Stromal cell of bone marrow (primary cell): ENCODE results near the gene FAU.

Experiments used
- DNase-seq: peaks from one replicate; pipeline ENCODE4 v3.0.0-alpha.2; 2012; ENCODE audit warnings: low read depth

Gene FAU

DNA sequence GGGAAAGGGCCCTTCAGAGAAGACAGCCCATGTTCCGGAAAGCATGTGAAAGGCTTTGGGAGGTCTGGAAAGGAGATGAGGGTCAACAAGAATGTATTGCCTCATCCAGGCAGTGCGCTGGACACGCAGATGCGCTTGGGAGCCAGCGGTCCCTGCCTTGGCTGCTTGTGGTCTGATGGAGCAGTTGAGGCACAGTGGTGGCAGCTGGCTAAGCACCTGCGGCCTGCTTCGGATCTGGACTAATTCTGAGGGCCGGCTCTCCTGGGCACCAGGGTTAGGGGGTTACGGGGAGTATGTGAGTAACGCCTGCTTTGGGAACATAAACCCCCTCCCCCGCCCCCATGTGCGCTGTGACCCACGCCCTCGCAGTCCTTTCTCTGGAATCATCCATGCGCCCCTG lies 14.9 kb downstream of the FAU start:
- DNase-seq = no peak

DNA sequence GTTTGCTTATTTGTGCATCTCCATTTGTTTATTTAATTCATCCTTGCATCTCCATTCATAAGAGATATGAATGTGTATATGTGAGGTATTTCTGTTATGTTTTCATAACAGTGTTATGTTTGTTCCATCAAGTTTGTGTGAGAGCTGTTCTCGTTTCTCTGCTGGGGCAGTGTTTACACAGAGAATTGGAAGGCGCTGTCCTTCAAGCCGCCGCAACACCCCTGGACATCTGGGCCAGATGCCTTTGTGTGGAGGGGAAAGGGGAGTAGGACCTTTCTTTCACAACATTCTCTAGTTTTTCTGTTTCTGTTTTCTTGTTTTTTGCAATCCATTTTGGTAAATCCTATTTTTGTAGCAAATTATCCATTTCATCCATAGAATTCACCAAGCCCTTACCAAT lies 17.3 kb downstream of the FAU start:
- no peak for DNase-seq

DNA sequence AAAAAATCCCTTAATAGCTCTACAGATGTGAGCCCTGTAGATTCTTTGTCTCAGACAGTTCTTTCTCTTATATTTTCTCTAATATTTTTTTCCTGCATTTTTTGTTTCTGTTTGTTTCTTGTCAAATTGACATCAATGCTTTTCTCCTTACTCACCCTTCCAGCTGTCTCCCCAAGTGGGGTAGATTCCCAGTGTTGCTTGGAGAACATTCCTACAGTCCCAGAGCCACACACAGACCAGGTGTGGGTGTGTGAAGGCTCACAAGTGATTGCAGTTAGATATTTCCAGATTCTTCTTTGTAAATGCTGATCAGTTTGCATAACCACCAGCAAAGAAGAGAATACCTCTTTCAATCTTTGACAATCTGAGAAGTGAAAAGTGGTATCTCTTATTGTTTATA lies 18.5 kb downstream of the FAU start:
- no peak for DNase-seq

DNA sequence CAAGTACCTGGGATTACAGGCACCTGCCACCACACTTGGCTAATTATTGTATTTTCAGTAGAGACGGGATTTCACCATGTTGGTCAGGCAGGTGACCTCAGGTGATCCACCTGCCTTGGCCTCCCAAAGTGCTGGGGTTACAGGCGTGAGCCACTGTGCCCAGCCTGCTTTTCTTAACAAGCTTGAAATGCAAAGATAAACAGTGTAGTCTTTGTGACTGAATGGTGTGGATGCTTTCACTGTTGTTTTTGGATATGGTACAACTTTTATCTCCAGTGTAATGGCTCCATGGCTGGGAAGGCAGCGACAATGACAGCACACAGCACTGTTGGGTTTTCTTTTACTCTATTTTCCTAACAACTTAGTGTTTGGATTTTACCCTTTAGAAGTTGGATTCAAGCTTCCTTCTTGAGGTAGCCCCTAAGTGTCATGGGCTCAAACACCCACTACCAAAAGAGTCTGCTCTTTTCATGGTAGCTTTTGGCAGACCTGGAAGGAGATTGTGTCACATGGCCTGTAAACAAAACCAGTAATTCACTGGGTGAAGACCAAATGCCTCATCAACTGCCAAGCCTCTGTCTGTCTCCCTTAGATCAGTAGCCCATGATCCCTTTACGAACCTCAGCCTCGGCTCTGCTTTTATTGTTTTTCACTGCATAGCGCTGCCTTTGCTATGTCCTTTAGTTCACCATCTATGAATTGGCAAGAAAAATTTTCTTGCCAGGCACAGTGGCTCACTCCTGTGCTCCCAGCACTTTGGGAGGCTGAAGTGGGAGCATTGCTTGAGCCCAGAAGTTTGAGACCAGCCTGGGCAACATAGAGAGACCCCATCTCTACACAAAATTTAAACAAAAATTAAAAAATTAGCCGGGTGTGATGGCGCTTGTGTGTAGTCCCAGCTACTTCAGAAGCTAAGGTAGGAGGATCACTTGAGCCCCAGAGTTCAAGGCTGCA lies 19.5 kb downstream of the FAU start:
- DNase-seq = no peak

DNA sequence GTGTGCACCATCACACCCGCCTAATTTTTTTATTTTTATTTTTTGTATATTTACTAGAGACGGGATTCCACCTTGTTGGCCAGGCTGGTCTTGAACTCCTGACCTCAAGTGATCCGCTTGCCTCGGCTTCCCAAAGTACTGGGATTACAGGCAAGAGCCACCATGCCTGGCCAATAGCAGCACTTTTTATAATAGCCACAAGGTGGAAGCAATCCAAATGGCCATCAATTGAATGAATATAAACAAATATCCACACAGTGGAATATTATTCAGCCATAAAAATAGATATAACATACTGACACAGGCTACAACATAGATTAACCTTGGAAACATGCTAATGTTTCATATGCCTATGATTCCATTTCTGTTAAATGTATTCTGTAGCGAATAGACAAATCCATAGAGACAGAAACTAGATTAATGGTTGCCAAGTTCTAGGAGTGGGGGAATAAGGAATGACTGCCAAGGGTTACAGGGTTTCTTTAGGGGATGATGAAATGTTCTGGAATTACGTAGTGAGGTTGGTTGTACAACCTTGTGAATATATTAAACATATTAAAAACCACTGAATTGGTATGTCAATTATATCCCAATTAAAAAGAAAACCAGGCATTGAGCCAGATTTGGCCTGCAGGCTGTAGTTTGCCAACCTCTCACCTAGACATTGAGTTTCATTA lies 21.1 kb downstream of the FAU start:
- DNase-seq = no peak

DNA sequence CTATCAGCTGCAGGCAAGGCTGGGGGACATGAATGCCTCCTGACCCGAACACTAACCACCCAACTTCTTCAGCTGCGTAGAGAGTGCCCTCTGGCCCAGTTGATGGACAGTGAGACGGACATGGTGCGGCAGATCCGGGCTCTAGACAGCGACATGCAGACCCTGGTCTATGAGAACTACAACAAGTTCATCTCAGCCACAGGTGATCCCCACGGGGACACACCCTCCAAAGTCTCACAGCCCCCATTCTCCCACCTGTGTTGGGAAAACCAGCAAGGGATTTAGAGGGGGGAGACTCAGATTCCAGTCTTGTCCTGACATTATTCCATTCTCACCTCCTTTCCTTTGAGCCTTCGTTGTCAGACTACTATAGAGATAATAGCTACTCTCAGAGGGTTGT lies 25.0 kb downstream of the FAU start:
- DNase-seq = no peak

DNA sequence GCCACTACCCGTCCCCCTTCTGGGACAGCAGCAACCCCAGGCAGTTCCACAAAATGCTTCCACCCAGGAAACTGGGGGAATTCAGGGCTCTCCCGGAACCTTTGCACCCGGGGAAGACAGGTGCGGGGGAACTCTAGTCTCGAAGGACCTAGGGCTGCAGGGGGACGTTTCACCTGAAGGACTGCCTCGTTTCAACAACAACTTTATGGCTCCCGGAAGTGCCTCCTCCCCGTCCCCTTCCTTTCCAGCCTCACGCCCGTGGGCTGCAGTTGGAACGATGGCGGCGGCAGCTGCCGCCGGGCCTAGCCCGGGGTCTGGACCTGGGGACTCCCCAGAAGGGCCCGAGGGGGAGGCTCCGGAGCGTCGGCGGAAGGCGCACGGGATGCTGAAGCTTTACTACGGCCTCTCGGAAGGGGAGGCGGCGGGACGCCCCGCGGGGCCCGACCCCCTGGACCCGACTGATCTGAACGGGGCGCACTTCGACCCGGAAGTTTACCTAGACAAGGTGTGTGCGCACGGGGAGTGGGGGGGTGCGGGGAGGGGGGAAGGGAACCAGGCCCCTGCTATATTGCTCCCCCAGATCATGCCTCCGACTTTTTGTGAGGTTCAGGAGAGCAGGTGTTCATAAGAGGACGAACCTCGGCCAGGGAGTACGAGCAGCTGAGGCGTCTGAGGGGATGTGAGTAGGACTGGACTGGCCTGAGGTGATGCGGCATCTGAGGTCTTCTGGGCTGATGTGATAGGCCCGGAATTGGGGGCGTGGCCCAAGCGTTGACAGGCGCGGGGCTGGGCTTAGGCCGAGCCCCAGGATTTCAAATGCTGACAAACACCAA lies 25.7 kb downstream of the FAU start, which contains the start of gene VPS51:
Gene VPS51, plus strand, starts transcription at position 241 of the 833 bp plus-strand sequence. Its CDS starts 37 bp downstream, at position 278.
- peak; percentile 78 for DNase-seq

DNA sequence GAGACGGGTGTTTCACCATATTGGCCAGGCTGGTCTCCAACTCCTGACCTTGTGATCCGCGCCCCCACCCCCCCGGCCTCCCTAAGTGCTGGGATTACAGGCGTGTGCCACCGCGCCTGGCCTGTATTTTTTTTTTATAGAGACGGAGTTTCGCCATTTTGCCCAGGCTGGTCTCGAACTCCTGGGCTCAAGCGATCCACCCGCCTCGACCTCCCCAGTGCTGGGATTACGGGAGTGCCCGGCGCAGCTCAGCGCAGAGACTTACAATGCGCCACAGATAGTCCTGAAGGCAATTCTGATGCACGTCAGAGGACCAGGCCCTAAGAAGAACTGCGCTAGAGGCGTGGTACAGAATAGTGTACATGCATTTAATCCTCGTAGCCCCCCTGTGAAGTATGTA lies 26.5 kb downstream of the FAU start:
- DNase-seq = no peak

DNA sequence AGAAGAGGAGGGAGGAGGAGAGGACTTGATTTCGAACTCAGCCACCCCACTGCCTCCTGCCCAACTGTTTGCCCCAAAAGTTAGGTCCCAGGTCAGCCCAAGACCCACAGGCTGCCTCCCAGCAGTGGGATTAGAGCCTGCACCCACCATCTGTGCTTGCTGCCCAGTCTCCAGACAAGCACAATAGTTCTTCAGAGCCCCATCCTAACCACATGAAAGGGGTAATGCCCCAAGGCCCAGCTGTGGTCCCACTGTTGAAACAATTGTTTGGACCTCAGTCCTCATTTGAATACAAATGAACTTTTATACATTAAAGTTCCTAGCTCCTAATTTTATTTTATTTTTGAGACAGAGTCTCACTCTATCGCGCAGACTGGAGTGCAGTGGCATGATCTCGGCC lies 31.3 kb downstream of the FAU start:
- no peak for DNase-seq

DNA sequence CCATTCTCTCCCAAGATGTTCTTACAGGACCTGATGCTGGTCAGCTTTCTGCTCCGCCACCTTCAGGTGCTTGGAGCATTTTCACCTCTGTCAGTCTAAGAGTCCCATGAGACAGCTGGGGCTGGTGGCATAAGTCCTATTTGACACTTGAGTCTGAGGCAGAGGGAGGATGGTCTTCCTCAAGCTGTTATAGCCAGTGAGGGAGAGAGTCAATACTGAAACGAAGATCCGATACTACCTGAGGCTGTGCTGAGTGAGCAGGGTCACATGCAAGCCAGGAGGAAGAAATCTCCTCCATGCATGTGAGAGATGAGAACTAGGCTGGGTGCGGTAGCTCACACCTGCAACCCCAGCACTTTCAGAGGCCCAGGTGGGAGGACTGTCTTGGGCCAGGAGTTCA lies 32.3 kb downstream of the FAU start:
- DNase-seq = no peak

DNA sequence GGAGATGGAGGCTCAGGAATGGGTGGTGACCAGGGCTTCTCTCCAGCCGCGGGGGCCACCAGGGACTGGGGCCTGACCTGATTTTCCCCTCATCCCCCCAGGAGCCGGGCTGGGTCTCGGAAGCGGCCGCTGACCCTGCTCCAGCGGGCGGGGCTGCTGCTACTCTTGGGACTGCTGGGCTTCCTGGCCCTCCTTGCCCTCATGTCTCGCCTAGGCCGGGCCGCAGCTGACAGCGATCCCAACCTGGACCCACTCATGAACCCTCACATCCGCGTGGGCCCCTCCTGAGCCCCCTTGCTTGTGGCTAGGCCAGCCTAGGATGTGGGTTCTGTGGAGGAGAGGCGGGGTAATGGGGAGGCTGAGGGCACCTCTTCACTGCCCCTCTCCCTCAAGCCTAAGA lies 34.1 kb downstream of the FAU start:
- no peak for DNase-seq

DNA sequence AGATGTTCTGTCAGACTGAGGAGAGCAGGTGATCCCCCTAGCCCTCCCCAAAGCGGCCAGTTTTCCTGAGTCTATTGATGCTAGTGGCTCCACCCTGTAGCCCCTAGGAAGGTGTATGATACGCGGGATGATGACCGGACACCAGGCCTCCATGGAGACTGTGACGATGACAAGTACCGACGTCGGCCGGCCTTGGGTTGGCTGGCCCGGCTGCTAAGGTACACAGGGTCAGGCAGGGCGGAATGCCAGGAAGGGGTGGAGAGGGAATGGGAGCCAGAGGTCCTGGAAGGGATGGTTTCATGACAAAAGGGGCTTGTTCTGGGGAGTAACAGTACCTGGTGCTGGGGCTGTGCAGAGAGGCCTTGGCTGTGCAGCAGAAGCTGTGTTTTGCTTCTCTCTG lies 34.7 kb downstream of the FAU start:
- DNase-seq = no peak

DNA sequence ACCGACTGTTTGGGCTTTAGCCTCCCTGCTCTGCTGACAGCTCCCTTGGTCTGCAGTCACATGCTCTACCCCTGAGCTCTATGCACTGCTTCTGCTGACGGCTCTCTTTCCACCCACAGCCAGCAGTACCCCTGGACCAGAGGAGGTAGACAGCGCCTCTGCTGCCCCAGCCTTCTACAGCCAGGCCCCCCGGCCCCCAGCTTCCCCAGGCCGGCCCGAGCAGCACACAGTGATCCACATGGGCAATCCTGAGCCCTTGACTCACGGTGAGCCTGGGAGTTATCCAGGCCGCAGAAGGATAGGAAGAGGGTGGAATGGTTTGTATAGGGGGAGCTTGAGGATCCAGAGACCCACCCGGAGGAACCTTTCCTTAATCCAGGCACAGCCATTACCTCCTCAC lies 35.1 kb downstream of the FAU start:
- no peak for DNase-seq

DNA sequence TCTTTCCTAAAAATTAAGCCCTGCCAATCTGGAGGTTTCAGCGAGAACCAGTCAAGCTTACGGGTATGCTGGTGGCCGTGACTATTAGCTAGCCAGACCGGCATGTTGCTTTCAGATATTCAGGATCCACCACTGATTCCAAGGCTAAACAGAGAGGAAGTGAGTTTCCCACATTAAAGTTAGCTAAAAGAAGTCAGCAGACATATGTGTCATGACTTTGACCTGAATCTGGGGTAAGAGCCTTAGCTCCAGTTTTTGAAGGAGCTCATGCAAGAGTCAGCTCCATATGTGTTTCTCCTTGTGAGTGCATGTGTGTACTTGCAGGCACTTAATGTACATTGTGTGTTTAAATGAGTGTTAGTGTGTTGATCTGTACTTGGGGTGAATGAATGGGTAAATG lies 36.5 kb downstream of the FAU start:
- DNase-seq = no peak

DNA sequence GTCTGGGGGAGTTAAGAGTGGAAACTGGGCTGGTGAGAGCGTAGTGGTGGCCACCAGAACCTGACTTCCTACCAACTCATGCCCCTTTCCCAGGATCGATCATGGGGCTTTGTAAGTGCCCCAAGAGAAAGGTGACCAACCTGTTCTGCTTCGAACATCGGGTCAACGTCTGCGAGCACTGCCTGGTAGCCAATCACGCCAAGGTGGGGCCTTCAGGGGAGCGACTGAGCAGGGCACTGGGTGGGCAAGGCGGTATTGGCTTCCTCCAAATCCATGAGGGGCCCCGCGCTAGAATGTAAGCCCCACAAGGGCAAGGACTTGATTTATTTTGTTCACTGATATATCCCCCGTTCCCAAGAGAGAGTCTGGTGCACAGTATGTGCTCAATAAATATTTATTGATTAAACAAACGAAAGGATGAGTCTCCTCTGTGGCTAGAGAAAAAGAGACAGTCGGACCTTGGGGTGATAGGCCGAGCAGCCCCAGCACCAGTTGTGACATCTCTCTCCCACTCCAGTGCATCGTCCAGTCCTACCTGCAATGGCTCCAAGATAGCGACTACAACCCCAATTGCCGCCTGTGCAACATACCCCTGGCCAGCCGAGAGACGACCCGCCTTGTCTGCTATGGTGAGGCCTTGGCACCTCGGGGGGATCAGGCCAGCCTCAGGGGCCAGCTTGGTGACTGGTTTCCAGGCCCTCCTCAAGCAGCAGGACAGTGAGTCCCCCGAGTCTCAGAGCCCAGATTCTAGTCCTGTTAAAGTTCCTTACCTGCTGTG lies 37.1 kb downstream of the FAU start:
- DNase-seq = no peak

DNA sequence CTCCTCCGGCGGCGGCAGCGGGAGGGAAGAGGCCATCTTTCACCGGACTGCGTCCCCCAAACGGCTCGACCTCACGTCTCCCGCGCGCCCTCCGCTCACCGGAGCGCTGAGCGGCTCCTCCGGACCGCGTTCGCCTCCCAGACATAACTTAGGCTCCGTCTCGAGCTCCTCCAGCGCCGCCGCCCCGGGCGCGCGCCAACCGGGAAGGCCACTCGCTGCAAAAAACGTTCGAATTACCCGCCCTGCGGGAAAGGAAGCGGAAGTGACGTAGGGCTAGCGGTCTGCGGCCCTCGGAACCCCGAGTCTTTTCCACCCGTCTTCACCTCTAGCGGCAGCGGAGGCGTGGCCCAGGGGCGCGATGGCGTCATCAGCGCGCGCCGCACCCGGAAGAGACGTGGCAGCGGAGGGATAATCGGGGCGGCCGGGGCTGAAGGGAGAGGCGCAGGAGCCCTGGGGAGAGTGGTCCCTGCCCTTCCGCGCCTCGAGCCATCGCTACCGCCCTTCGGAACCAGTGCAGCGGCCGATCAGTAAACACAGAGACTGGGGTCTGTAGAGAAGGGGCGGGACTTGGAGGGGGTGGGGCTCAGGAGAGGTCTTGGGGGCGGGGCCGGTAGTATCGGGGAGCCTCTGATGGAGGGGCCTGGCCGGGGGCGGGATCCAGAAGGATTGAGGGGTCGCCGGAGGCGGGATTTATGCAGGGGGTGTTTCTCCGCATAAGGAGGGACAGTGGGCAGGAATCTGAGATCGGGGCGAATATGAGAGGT lies 37.9 kb downstream of the FAU start, which contains the start of the genes CDCA5 and ZFPL1:
Gene CDCA5, minus strand, starts transcription at position 207 of the 764 bp plus-strand sequence. Its CDS starts 62 bp downstream, at position 145.
Gene ZFPL1, plus strand, starts transcription at position 389 of the 764 bp plus-strand sequence. CDS start 477 bp downstream, outside the sequence.
- DNase-seq = peak; percentile 91

DNA sequence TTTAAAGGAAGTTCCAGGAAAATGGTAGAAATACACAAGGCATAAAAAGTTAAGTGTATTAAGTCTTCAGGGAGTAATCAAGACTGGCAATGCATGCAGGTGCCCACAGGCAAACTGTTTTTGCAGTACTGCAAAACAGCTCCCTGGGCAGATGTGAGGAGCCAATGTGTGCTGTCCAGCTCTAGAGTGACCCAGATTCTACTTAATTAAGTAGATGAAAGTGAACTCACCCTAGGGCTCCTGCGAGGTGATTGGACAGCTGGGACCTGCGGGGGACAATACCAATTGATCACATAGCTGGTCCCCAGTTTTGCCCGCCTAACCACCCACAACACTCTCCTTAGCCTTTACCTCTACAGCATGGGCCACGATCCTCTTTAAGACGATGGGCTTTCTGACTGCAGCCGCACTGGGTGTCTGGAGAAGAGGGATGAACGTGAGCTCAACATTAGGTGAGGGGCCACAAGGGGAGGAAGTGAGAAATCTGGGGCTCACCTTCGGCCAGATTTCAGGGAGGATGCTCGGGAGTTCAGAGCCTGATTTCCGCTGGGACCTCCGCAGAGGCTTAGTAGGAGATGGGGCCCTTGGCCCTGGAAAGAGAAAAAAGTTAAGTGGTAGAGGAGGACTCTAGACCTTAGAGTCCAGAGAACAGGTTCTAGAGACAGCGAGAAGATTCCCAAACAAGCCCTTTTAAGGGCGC lies 38.6 kb downstream of the FAU start:
- no peak for DNase-seq

DNA sequence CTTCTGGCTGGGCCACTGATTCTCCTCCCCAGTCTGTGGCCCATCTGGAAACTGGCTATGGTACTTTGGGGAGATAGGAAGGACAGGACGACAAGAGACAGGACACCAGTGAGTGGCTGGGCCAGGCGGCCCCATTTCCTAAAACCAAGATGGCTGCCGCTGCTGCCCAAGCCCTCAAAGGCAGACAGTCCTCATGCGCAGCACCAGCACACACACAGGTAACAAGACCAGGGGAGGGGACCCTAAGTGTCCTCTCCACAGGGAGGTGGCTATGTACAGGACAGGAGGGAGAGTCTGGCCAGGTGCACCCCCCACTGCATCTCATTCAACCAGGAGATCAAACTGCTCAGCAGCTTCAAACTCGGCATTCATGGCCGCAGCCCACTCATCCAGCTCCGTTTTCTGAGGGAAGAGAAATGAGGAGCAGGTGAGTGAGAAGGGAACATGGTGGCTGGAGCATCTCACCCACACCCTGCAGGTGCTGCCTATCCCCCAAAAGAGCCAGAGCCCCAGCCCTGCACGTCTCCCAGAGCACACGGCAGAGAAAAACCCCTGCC lies 43.1 kb downstream of the FAU start:
- no peak for DNase-seq

DNA sequence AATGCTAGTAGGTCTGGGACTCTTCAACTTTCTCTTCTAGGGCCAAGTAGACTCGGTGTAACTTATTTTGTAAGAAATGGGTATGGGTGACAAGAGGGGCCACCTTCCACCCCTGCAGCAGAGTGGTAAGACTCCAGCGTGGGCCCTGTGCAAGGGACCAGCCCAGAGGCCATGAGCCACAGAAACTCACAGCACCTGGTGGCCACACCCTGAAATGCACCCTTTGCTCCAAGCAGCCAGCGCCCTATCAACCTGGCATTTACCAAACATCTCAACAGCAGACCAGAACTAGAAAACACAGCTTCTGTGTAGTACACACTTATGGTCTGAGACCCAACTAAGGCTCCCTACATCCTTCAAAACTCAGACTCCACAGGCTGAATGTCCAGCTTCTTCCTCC lies 43.8 kb downstream of the FAU start:
- DNase-seq = no peak

DNA sequence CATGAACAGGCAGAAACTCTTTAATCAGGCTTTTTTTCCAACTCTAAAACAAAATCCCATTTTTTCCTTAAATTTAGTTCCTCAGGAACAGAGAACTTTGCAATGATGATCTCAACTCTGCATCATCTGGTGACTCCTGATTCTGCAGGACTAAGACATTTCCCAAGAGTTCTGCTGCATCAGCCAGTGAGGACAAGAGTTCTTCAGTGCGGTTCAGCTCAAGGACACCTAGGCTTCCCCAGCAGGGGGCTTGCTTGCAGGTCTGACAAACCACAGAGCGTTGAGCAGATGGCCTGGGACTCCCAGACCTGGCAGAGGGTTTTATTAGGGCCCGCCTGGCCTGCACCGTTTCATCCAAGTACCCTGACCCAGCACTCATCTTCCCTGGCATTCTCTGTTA lies 44.5 kb downstream of the FAU start:
- no peak for DNase-seq
